Keratinocyte (primary cell): ENCODE results near the gene SERPINA4.

Experiments
- CTCF ChIP-seq, 3 experiments: IDR thresholded peaks in 1 of 3; conservative IDR thresholded peaks in 1 of 3; optimal IDR thresholded peaks in 1 of 3; 2 replicates in 2 of 3; 3 replicates in 1 of 3; pipeline versions ENCODE3 to v1.5.1; 2011; ENCODE audit warnings: low read length in 3 of 3, mild to moderate bottlenecking in 3 of 3, moderate library complexity in 2 of 3, control low read depth in 1 of 3, inconsistent platforms in 1 of 3; ENCODE audit not compliant: insufficient read depth in 2 of 3; ENCODE audit errors: extremely low read depth in 1 of 3
- EZH2 ChIP-seq: IDR thresholded peaks from one replicate; pipeline ENCODE4 v1.6.1; 2012; ENCODE audit warnings: inconsistent platforms, mild to moderate bottlenecking, low read length, moderate library complexity

GRCh38 chr14:94601884-94602391 lies 40.7 kb downstream of the SERPINA4 start:
- TF ChIP-seq EZH2 (no peak), CTCF (optimal IDR thresholded peaks at IDR 0.05 in 1 of 3, IDR thresholded peaks at IDR 0.05 in 1 of 3, conservative IDR thresholded peaks at IDR 0.05 in 1 of 3; ENCODE audit: extremely low read depth in 1 of 3, insufficient read depth in 2 of 3, low read length in 3 of 3) (no peak)
